Measurements from ENCODE around the gene LMF1.

Gene LMF1

DNA sequence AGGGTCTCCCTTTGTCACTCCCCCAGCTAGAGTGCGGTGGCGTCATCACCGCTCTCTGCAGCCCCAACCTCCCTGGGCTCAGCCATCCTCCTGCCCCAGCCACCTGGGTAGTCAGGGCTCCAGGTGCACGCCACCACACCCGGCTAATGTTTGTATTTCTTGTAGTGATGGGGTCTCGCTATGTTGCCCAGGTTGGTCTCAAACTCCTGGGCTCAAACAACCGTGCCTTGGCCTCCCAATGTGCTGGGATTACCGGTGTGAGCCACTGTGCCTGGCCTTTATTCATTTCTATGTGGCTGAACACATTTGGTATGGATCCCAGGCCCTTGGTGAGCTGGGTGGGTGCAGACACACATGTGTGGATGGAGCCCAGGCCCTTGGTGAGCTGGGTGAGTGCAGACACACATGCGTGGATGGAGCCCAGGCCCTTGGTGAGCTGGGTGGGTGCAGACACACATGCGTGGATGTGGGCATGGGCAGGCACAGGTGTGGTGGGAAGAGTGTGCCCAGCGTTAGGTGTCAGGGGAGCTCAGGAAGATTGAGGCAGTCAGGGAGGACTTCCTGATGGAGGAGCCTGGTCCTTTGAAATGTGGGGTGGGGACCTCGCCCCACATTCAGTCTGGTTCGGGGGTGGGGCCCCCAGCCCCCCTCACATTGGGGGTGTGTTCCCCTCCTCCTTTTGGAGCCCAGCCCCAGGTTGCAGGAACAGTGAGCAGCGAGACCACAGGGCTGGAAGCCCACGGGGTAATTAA, 47.8 kb upstream of the LMF1 start:
- Histone ChIP-seq H3K36me3 (ENCODE audit: control insufficient read depth, low read length) (no peaks in the 10 kb centered on the region), H3K27ac (ENCODE audit: low read depth, low read length) (no peak overlapping the region), H3K4me2 (ENCODE audit: low read length) (no peak overlapping the region), H3K4me3 (ENCODE audit: low read length) (no peak overlapping the region), H3K4me1 (ENCODE audit: control insufficient read depth, low read length) (no peaks in the 10 kb centered on the region), H3K9me3 (ENCODE audit: control insufficient read depth, insufficient read depth, low read length) (no peaks in the 10 kb centered on the region), H3K27me3 (ENCODE audit: control insufficient read depth, low read length) (no peaks in the 10 kb centered on the region), H3K79me2 (ENCODE audit: control insufficient read depth, low read length) (no peaks in the 10 kb centered on the region), H3K9me2 (replicated peaks; ENCODE audit: control insufficient read depth, low read length) (no peaks in the 10 kb centered on the region), H4K20me1 (ENCODE audit: control insufficient read depth, insufficient read depth, low read depth, low read length) (no peaks in the 10 kb centered on the region), H3F3A (ENCODE audit: control insufficient read depth, insufficient read depth) (no peaks in the 10 kb centered on the region)
- no peak for TF ChIP-seq EZH2phosphoT487 (IDR thresholded peaks at IDR 0.05; ENCODE audit: borderline replicate concordance, low read length)

DNA sequence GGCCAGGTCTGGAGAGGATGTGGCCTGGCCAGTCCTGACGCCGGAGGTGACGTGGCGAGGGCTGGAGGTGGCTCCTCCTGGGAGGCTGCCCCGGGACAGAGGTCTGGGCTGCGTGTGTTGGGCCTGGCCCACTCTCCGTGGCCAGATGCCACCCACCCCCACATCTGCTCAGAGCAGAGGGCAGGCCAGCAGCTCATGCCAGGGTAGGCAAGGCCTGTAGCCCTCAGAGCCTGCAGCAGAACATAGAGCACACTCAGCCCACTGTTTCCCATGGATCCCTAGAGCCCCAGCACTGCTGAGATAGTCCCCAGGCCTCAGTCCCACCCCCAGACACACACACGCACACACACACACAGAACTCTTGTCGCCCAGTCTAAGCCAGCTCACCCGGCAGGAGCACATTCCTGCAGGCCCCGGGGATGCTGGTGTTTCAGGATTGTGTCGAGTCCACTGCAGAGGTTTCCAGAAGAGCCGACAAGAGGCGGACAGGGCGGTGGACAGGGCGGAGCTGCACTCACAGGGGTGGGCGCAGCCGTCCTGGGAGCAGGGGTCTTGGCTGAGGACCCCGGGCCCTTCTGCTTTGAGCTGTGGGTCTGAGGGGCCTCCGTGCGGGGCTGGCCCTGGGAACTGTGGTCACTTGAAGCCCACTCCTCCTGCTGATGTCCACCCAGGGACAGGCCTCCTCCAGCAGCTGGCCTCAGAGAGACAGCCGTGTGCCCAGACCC, 44.1 kb upstream of the LMF1 start:
- no peaks in the 10 kb centered on the region for H3K9me3 ChIP-seq (ENCODE audit: control insufficient read depth, insufficient read depth, low read length)
- H3K4me2 ChIP-seq (ENCODE audit: low read length): no peak overlapping the region
- no peak overlapping the region for H3K27ac ChIP-seq (ENCODE audit: low read depth, low read length)
- no peaks in the 10 kb centered on the region for H3K27me3 ChIP-seq (ENCODE audit: control insufficient read depth, low read length)
- no peaks in the 10 kb centered on the region for H4K20me1 ChIP-seq (ENCODE audit: control insufficient read depth, insufficient read depth, low read depth, low read length)
- no peaks in the 10 kb centered on the region for H3K79me2 ChIP-seq (ENCODE audit: control insufficient read depth, low read length)
- TF ChIP-seq, protein P1, sequence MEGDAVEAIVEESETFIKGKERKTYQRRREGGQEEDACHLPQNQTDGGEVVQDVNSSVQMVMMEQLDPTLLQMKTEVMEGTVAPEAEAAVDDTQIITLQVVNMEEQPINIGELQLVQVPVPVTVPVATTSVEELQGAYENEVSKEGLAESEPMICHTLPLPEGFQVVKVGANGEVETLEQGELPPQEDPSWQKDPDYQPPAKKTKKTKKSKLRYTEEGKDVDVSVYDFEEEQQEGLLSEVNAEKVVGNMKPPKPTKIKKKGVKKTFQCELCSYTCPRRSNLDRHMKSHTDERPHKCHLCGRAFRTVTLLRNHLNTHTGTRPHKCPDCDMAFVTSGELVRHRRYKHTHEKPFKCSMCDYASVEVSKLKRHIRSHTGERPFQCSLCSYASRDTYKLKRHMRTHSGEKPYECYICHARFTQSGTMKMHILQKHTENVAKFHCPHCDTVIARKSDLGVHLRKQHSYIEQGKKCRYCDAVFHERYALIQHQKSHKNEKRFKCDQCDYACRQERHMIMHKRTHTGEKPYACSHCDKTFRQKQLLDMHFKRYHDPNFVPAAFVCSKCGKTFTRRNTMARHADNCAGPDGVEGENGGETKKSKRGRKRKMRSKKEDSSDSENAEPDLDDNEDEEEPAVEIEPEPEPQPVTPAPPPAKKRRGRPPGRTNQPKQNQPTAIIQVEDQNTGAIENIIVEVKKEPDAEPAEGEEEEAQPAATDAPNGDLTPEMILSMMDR (IDR thresholded peaks at IDR 0.05; ENCODE audit: low read depth, low read length, poor library complexity, severe bottlenecking): no peak
- no peaks in the 10 kb centered on the region for H3F3A ChIP-seq (ENCODE audit: control insufficient read depth, insufficient read depth)
- no peaks in the 10 kb centered on the region for H3K4me1 ChIP-seq (ENCODE audit: control insufficient read depth, low read length)
- H3K9me2 ChIP-seq (replicated peaks; ENCODE audit: control insufficient read depth, low read length): no peaks in the 10 kb centered on the region
- no peak overlapping the region for H3K4me3 ChIP-seq (ENCODE audit: low read length)
- H3K36me3 ChIP-seq (ENCODE audit: control insufficient read depth, low read length): no peaks in the 10 kb centered on the region

DNA sequence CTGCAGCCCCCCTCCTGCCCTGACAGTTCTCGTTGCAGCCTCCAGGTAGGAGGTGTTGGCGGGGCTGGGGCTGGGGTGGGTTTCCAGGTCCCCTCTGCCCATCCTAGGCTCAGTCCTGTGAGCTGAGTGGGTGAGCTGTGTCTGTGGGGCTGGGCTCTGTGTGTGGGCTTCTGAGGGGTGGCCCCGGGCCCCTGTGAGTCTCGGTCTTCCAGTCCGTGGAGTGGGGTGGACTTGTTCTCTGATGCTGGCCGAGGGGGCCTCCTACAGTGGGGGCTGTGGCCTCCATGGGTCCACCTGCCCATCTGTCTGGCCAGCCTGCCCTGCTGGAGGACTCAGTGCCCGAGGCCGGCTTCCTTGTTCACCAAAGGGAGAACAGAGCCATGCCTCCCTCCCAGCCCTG, 43.4 kb upstream of the LMF1 start:
- no peaks in the 10 kb centered on the region for H3F3A ChIP-seq (ENCODE audit: control insufficient read depth, insufficient read depth)
- H3K9me2 ChIP-seq (replicated peaks; ENCODE audit: control insufficient read depth, low read length): no peaks in the 10 kb centered on the region
- no peaks in the 10 kb centered on the region for H3K79me2 ChIP-seq (ENCODE audit: control insufficient read depth, low read length)
- TF ChIP-seq, protein P1 (IDR thresholded peaks at IDR 0.05; ENCODE audit: low read depth, low read length, poor library complexity, severe bottlenecking): no peak
- TF ChIP-seq EZH2phosphoT487 (IDR thresholded peaks at IDR 0.05; ENCODE audit: borderline replicate concordance, low read length): no peak
- H3K9me3 ChIP-seq (ENCODE audit: control insufficient read depth, insufficient read depth, low read length): no peaks in the 10 kb centered on the region
- H3K27me3 ChIP-seq (ENCODE audit: control insufficient read depth, low read length): no peaks in the 10 kb centered on the region
- H3K4me3 ChIP-seq (ENCODE audit: low read length): no peak overlapping the region
- no peak overlapping the region for H3K27ac ChIP-seq (ENCODE audit: low read depth, low read length)
- no peaks in the 10 kb centered on the region for H3K36me3 ChIP-seq (ENCODE audit: control insufficient read depth, low read length)
- no peak overlapping the region for H3K4me2 ChIP-seq (ENCODE audit: low read length)
- H3K4me1 ChIP-seq (ENCODE audit: control insufficient read depth, low read length): no peaks in the 10 kb centered on the region
- H4K20me1 ChIP-seq (ENCODE audit: control insufficient read depth, insufficient read depth, low read depth, low read length): no peaks in the 10 kb centered on the region

DNA sequence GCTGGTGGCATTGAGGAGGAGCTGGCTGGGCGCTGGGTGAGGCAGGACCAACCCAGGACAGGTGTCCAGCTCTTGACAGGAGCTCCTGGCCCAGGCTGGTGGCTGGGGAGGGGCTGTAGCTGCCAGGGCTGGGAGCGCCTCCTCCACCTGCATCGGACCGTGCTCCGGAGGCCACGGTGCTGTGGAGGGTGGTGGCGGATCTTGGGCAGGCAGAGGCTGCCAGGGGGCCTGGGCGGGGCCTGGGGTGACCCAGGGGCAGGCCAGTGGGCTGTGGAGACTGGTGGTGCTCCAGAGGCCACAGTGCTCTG, 42.8 kb upstream of the LMF1 start:
- H3K27me3 ChIP-seq (ENCODE audit: control insufficient read depth, low read length): no peaks in the 10 kb centered on the region
- no peaks in the 10 kb centered on the region for H3K9me2 ChIP-seq (replicated peaks; ENCODE audit: control insufficient read depth, low read length)
- no peak overlapping the region for H3K27ac ChIP-seq (ENCODE audit: low read depth, low read length)
- H3K9me3 ChIP-seq (ENCODE audit: control insufficient read depth, insufficient read depth, low read length): no peaks in the 10 kb centered on the region
- H3K79me2 ChIP-seq (ENCODE audit: control insufficient read depth, low read length): no peaks in the 10 kb centered on the region
- H3K4me2 ChIP-seq (ENCODE audit: low read length): no peak overlapping the region
- TF ChIP-seq, protein P1 (IDR thresholded peaks at IDR 0.05; ENCODE audit: low read depth, low read length, poor library complexity, severe bottlenecking): no peak
- TF ChIP-seq EZH2phosphoT487 (IDR thresholded peaks at IDR 0.05; ENCODE audit: borderline replicate concordance, low read length): no peak
- H3K36me3 ChIP-seq (ENCODE audit: control insufficient read depth, low read length): no peaks in the 10 kb centered on the region
- no peak overlapping the region for H3K4me3 ChIP-seq (ENCODE audit: low read length)
- no peaks in the 10 kb centered on the region for H3F3A ChIP-seq (ENCODE audit: control insufficient read depth, insufficient read depth)
- no peaks in the 10 kb centered on the region for H4K20me1 ChIP-seq (ENCODE audit: control insufficient read depth, insufficient read depth, low read depth, low read length)
- no peaks in the 10 kb centered on the region for H3K4me1 ChIP-seq (ENCODE audit: control insufficient read depth, low read length)

All from DOHH2 (cell line).